ENCODE results near the gene HAGH.

HAGH gene

DNA sequence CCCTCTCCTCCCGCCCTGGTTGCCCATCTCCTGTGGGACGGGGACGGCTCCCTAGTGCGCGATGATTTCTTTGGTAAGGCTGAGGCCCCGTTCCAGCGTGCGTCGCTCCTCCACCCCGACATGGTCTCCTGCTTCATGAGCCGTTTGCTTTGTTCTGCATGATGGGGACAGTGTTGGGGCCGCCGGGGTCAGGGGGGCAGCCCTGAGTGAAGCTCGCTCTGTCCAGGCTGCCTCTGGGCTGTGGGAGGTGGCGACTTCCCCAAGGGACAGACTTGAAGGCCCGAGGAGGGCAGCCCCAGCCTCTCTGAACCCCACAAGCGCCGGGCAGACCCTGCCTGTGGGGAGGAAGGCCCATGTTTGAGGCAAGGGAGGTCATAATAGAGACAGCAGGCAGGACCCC is 67.7 kb downstream of the HAGH start:
- no peak for DNase-seq

DNA sequence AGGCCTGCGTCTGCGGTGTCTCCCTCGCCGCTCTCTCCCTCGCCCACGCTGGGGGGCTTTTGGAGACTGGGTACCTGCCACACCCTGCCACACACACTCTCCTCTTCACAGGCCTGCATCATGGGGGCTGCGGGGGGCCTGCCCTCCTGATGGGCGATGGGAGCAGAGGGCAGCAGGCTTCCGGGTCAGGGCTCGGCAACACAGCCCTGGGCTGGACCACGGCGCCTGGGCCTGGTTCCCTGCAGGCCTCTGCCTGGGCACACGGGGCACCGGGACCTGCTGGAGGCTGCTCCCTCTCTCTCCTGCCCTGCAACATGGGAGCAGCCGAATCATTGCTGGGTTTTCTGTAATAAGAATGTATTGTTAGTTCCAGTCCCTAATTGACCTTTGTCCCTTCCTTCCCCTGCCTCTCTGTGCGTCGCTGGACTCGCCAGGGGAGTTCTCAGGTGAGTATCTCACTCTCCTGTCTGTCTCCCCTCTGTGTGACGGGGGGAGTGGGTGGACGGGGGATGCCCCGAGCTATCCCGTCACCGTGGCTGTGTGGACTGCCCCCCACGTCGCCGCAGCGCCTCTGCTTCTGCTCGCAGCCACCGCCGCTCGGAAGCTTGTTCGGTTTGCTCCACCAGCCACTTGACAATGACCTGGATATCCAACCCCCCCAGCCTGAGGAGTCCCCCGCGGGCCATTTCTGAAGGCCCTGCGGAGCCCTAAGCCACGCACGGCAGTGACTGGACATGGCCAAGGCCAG is 68.7 kb downstream of the HAGH start:
- DNase-seq, result no peak
